RWPE2 (cell line): ENCODE measurements around the gene PIGH.
"Not testable (repeated sequence)": the region's sequence is repeated elsewhere in the genome, so short reads cannot be mapped to it uniquely, and the experiment has no call there.

Experiments used
- ATAC-seq: fragments of 200-7000 bp; cut with Tn5 transposase; 3 replicates; pipeline ENCODE4 v1.9.1; 2021; ENCODE audit warnings: low read depth
- DNase-seq: peaks from one replicate; pipeline ENCODE4 v3.0.0-alpha.2; 2020; ENCODE audit warnings: low spot score
- H3K27ac ChIP-seq: fragments of 450-650 bp; 2 replicates; pipeline ENCODE4 v1.5.1; 2017; ENCODE audit warnings: mild to moderate bottlenecking; ENCODE audit not compliant: poor library complexity, severe bottlenecking
- H3K27me3 ChIP-seq: fragments of 250-450 bp; sonication (Bioruptor Pico); 2 replicates; pipeline ENCODE4 v1.5.1; 2021; ENCODE audit warnings: mild to moderate bottlenecking, moderate library complexity; ENCODE audit not compliant: insufficient read depth, poor library complexity, severe bottlenecking
- H3K36me3 ChIP-seq: fragments of 250-450 bp; sonication (Bioruptor Pico); 2 replicates; pipeline ENCODE4 v1.5.1; 2020; ENCODE audit warnings: low read depth, mild to moderate bottlenecking, moderate library complexity
- H3K4me1 ChIP-seq: fragments of 250-450 bp; sonication (Bioruptor Pico); 2 replicates; pipeline ENCODE4 v1.5.1; 2021; ENCODE audit warnings: mild to moderate bottlenecking, moderate library complexity; ENCODE audit not compliant: insufficient read depth, poor library complexity, severe bottlenecking
- H3K4me3 ChIP-seq: fragments of 250-450 bp; sonication (Bioruptor Pico); 2 replicates; pipeline ENCODE4 v1.5.1; 2021; ENCODE audit warnings: mild to moderate bottlenecking, moderate library complexity; ENCODE audit not compliant: severe bottlenecking
- H3K9me3 ChIP-seq: fragments of 250-450 bp; sonication (Bioruptor Pico); 2 replicates; pipeline ENCODE4 v1.5.1; 2021; ENCODE audit warnings: mild to moderate bottlenecking, moderate library complexity; ENCODE audit not compliant: severe bottlenecking
- CTCF ChIP-seq: fragments of 450-650 bp; IDR thresholded peaks from one replicate; pipeline ENCODE4 v1.5.1; 2017; ENCODE audit warnings: mild to moderate bottlenecking, moderate library complexity; ENCODE audit not compliant: poor library complexity, severe bottlenecking

The PIGH gene

GRCh38 chr14:67544590-67544989 lies 55.5 kb downstream of the PIGH start:
- no peak overlapping the region for H3K27ac ChIP-seq
- no peak for DNase-seq
- H3K4me1 ChIP-seq = no peaks in the 10 kb centered on the region
- no peaks in the 10 kb centered on the region for H3K9me3 ChIP-seq
- no peaks in the 10 kb centered on the region for H3K27me3 ChIP-seq
- no peak overlapping the region for H3K4me3 ChIP-seq
- peaks cover 4% of the 10 kb centered on the region; the same call in 1 of the 2 replicates for H3K36me3 ChIP-seq
- no peak for ATAC-seq
- TF ChIP-seq CTCF = no peak

GRCh38 chr14:67542620-67543019 lies 57.4 kb downstream of the PIGH start:
- H3K27me3 ChIP-seq, H3K9me3 ChIP-seq, H3K27ac ChIP-seq, H3K4me3 ChIP-seq, DNase-seq, ATAC-seq, H3K4me1 ChIP-seq, H3K36me3 ChIP-seq: not testable (repeated sequence)

- no peak for TF ChIP-seq CTCF
- no peaks in the 10 kb centered on the region for H3K4me1 ChIP-seq
- no peak overlapping the region for H3K27ac ChIP-seq
- no peaks in the 10 kb centered on the region for H3K9me3 ChIP-seq
- DNase-seq = no peak
- H3K4me3 ChIP-seq = no peak overlapping the region
- H3K27me3 ChIP-seq = no peaks in the 10 kb centered on the region
- peaks cover 4% of the 10 kb centered on the region; the same call in 1 of the 2 replicates for H3K36me3 ChIP-seq
- ATAC-seq = no peak
Observed at GRCh38 chr14:67541448-67542387, 58.4 kb downstream of the PIGH start.
